ENCODE results near the gene PTPRT. TPM values are rescaled to one million over a fixed set of nuclear protein-coding genes. Genes with fewer than 3 reads are reported as not detected.

Gene PTPRT
- polyA plus RNA-seq, 3 donors, result not detected

DNA sequence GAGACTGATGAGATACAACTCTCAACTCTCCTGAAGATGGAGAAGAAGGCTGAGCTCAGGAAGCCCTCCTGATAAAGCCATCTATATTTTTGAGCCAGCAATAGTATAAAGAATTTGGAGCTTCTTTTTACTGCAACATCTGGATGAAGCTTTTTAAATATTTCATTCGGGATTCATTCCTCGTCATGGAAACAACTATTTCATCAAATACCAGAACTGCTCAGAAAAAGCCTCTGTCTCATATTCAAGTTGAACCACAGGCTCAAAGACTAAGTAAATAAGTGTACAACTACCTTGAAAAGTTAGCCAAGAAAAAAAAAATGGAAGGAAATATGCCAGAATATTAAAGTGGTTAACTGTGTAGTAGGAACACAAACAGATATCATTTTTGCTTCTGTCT lies 37.8 kb downstream of the PTPRT start:
- no peaks in the 10 kb centered on the region for H3K79me2 ChIP-seq (ENCODE audit: insufficient read depth, low read length)
- H3K36me3 Mint-ChIP-seq, result no peaks in the 10 kb centered on the region
- no CpG with 5 or more reads among the region's 2 CpGs for WGBS (ENCODE audit: insufficient coverage)

DNA sequence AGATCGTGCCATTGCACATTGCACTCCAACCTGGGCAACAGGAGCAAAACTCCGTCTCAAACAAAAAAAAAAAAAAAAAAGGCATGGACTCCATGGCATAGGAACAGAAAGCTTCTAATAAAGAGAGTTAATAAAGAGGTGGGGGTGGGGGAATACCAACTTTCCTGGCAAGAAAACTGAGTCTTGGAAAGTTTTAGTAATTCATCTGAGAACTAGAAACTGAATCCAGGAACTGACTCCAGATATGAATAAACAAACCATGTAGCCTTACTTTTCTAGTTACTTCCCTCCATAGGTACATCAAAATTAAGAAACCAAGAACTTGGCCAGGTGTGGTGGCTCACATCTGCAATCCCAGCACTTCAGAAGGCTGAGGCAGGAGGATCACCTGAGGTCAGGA lies 38.5 kb downstream of the PTPRT start:
- no peak for DNase-seq
- Histone ChIP-seq H4K20me1 (ENCODE audit: insufficient read depth, low read length) (no peaks in the 10 kb centered on the region), H3K9me3 (replicated peaks in 1 of 2; ENCODE audit: control insufficient read depth in 1 of 2, insufficient read depth in 1 of 2, low read length in 2 of 2) (no peaks in the 10 kb centered on the region), H3K27ac (ENCODE audit: low read depth in 1 of 2, low read length in 2 of 2) (no peak overlapping the region), H3K4me3 (replicated peaks in 1 of 3; ENCODE audit: low read depth in 2 of 3, low read length in 3 of 3) (no peak overlapping the region), H3K36me3 (replicated peaks in 1 of 2; ENCODE audit: control insufficient read depth in 1 of 2, insufficient read depth in 2 of 2, low read length in 2 of 2) (no peaks in the 10 kb centered on the region), H3K27me3 (ENCODE audit: control insufficient read depth in 2 of 2, insufficient read depth in 2 of 2, low read length in 2 of 2) (no peaks in the 10 kb centered on the region), H3K9ac (ENCODE audit: insufficient read depth, low read length, poor library complexity, severe bottlenecking) (no peak overlapping the region), H3K4me1 (ENCODE audit: control insufficient read depth in 1 of 2, insufficient read depth in 2 of 2, low read length in 2 of 2) (no peaks in the 10 kb centered on the region), H2AFZ (ENCODE audit: insufficient read depth, low read depth, low read length, poor library complexity, severe bottlenecking) (no peak overlapping the region), H3K4me2 (replicated peaks; ENCODE audit: extremely low read depth, low read length, poor library complexity, severe bottlenecking) (no peak overlapping the region), H3K79me2 (ENCODE audit: insufficient read depth, low read length) (no peaks in the 10 kb centered on the region)
- Mint-ChIP-seq H3K27me3 (ENCODE audit: low read depth in 3 of 3) (peaks cover 2 to 4% (median 4%) of the 10 kb centered on the region in 3 donors), H3K9me3 (peaks cover 0 to 4% (median 0%) of the 10 kb centered on the region in 7 donors), H3K36me3 (no peaks in the 10 kb centered on the region), H3K27ac (no peak overlapping the region), H3K4me1 (no peaks in the 10 kb centered on the region), H3K4me3 (no peak overlapping the region)
- intact Hi-C loops (cut with micrococcal nuclease), result no loop called here
- TF ChIP-seq, protein P1, sequence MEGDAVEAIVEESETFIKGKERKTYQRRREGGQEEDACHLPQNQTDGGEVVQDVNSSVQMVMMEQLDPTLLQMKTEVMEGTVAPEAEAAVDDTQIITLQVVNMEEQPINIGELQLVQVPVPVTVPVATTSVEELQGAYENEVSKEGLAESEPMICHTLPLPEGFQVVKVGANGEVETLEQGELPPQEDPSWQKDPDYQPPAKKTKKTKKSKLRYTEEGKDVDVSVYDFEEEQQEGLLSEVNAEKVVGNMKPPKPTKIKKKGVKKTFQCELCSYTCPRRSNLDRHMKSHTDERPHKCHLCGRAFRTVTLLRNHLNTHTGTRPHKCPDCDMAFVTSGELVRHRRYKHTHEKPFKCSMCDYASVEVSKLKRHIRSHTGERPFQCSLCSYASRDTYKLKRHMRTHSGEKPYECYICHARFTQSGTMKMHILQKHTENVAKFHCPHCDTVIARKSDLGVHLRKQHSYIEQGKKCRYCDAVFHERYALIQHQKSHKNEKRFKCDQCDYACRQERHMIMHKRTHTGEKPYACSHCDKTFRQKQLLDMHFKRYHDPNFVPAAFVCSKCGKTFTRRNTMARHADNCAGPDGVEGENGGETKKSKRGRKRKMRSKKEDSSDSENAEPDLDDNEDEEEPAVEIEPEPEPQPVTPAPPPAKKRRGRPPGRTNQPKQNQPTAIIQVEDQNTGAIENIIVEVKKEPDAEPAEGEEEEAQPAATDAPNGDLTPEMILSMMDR (IDR thresholded peaks at IDR 0.05), result no peak
- no CpG with 5 or more reads among the region's 2 CpGs for WGBS (ENCODE audit: insufficient coverage)

More for the DNA sequence above, 37.8 kb downstream of the PTPRT start:
- H3K27ac Mint-ChIP-seq, result no peak overlapping the region
- no peak for DNase-seq
- no peak overlapping the region for H3K4me3 Mint-ChIP-seq
- Histone ChIP-seq H3K4me2 (replicated peaks; ENCODE audit: extremely low read depth, low read length, poor library complexity, severe bottlenecking) (no peak overlapping the region), H3K4me3 (replicated peaks in 1 of 3; ENCODE audit: low read depth in 2 of 3, low read length in 3 of 3) (no peak overlapping the region), H3K9ac (ENCODE audit: insufficient read depth, low read length, poor library complexity, severe bottlenecking) (no peak overlapping the region), H4K20me1 (ENCODE audit: insufficient read depth, low read length) (no peaks in the 10 kb centered on the region), H3K36me3 (replicated peaks in 1 of 2; ENCODE audit: control insufficient read depth in 1 of 2, insufficient read depth in 2 of 2, low read length in 2 of 2) (no peaks in the 10 kb centered on the region), H3K27me3 (ENCODE audit: control insufficient read depth in 2 of 2, insufficient read depth in 2 of 2, low read length in 2 of 2) (no peaks in the 10 kb centered on the region), H2AFZ (ENCODE audit: insufficient read depth, low read depth, low read length, poor library complexity, severe bottlenecking) (no peak overlapping the region), H3K9me3 (replicated peaks in 1 of 2; ENCODE audit: control insufficient read depth in 1 of 2, insufficient read depth in 1 of 2, low read length in 2 of 2) (no peaks in the 10 kb centered on the region), H3K4me1 (ENCODE audit: control insufficient read depth in 1 of 2, insufficient read depth in 2 of 2, low read length in 2 of 2) (no peaks in the 10 kb centered on the region), H3K27ac (ENCODE audit: low read depth in 1 of 2, low read length in 2 of 2) (no peak overlapping the region)
- peaks cover 0 to 4% (median 0%) of the 10 kb centered on the region in 7 donors for H3K9me3 Mint-ChIP-seq
- TF ChIP-seq, protein P1 (IDR thresholded peaks at IDR 0.05), result no peak
- intact Hi-C loops (cut with micrococcal nuclease), result no loop called here
- H3K4me1 Mint-ChIP-seq, result no peaks in the 10 kb centered on the region
- H3K27me3 Mint-ChIP-seq (ENCODE audit: low read depth in 3 of 3), result peaks cover 2 to 6% (median 4%) of the 10 kb centered on the region in 3 donors

All from CD14-positive monocyte (primary cell).